Keratinocyte (primary cell): ENCODE data around the gene SSTR3. TPM values are rescaled to one million over a fixed set of nuclear protein-coding genes. Genes with fewer than 3 reads are reported as not detected.

ENCODE experiments used
- DNase-seq: peaks from one replicate; pipeline ENCODE4 v3.0.0-alpha.2; 2011; ENCODE audit warnings: low read depth, missing footprints, low spot score
- FAIRE-seq: peaks from 2 replicates; lab custom pipeline; 2011; peaks lifted over from hg19 to GRCh38; lab: Jason Lieb, UNC
- H2AFZ ChIP-seq: 2 replicates; pipeline ENCODE4 v1.6.0; 2012; ENCODE audit warnings: low read length, control low read depth, inconsistent platforms; ENCODE audit not compliant: control insufficient read depth
- H3K27ac ChIP-seq: 2 replicates; pipeline ENCODE4 v1.5.1; 2011; ENCODE audit warnings: low read length; ENCODE audit not compliant: control insufficient read depth, insufficient read depth
- H3K27me3 ChIP-seq: 3 replicates; pipeline ENCODE4 v1.6.0; 2011; ENCODE audit warnings: low read length; ENCODE audit not compliant: control insufficient read depth, insufficient read depth; ENCODE audit errors: extremely low read depth
- H3K36me3 ChIP-seq, 2 experiments: 2 replicates in 1 of 2; 3 replicates in 1 of 2; pipeline ENCODE4 v1.5.1; 2011; ENCODE audit warnings: low read length in 2 of 2, mild to moderate bottlenecking in 1 of 2; ENCODE audit not compliant: control insufficient read depth in 2 of 2, insufficient read depth in 2 of 2; ENCODE audit errors: extremely low read depth in 1 of 2
- H3K4me1 ChIP-seq: 3 replicates; pipeline ENCODE4 v1.5.1; 2011; ENCODE audit warnings: low read length; ENCODE audit not compliant: control insufficient read depth, insufficient read depth; ENCODE audit errors: extremely low read depth
- H3K4me2 ChIP-seq: 3 replicates; pipeline ENCODE4 v1.6.0; 2011; ENCODE audit warnings: low read depth, low read length; ENCODE audit not compliant: control insufficient read depth, insufficient read depth; ENCODE audit errors: extremely low read depth
- H3K4me3 ChIP-seq, 3 experiments: fragments of 200-600 bp in 1 of 3; sonication (generic) in 1 of 3; 2 replicates in 2 of 3; 3 replicates in 1 of 3; pipeline ENCODE4 v1.5.1; 2011 to 2016; ENCODE audit warnings: low read length in 3 of 3, mild to moderate bottlenecking in 3 of 3, control low read depth in 2 of 3, inconsistent platforms in 1 of 3, low read depth in 1 of 3, mixed read lengths in 1 of 3, mixed run types in 1 of 3, moderate library complexity in 1 of 3; ENCODE audit not compliant: control insufficient read depth in 2 of 3, insufficient read depth in 2 of 3; ENCODE audit errors: extremely low read depth in 1 of 3
- H3K79me2 ChIP-seq: 2 replicates; pipeline ENCODE4 v1.6.0; 2012; ENCODE audit warnings: low read length; ENCODE audit not compliant: control insufficient read depth, insufficient read depth
- H3K9ac ChIP-seq: 3 replicates; pipeline ENCODE4 v1.6.0; 2011; ENCODE audit warnings: low read length; ENCODE audit not compliant: control insufficient read depth, insufficient read depth; ENCODE audit errors: extremely low read depth
- H3K9me1 ChIP-seq: 3 replicates; pipeline ENCODE4 v1.6.0; 2011; ENCODE audit warnings: low read length; ENCODE audit not compliant: control insufficient read depth, insufficient read depth; ENCODE audit errors: extremely low read depth
- H3K9me3 ChIP-seq: 2 replicates; pipeline ENCODE4 v1.5.1; 2012; ENCODE audit warnings: low read depth, low read length; ENCODE audit not compliant: control insufficient read depth
- H4K20me1 ChIP-seq: 3 replicates; pipeline ENCODE4 v1.6.0; 2011; ENCODE audit warnings: low read length; ENCODE audit not compliant: control insufficient read depth, insufficient read depth; ENCODE audit errors: extremely low read depth
- CTCF ChIP-seq, 3 experiments: IDR thresholded peaks in 1 of 3; conservative IDR thresholded peaks in 1 of 3; optimal IDR thresholded peaks in 1 of 3; 2 replicates in 2 of 3; 3 replicates in 1 of 3; pipeline versions ENCODE3 to v1.5.1; 2011; ENCODE audit warnings: low read length in 3 of 3, mild to moderate bottlenecking in 3 of 3, moderate library complexity in 2 of 3, control low read depth in 1 of 3, inconsistent platforms in 1 of 3; ENCODE audit not compliant: insufficient read depth in 2 of 3; ENCODE audit errors: extremely low read depth in 1 of 3
- EZH2 ChIP-seq: IDR thresholded peaks from one replicate; pipeline ENCODE4 v1.6.1; 2012; ENCODE audit warnings: inconsistent platforms, mild to moderate bottlenecking, low read length, moderate library complexity
- dilution Hi-C: fragments of 300-500 bp; cut with MboI; formaldehyde crosslinking; loops from one replicate; pipeline ENCODE4 v1.7.0; 2020; ENCODE audit warnings: low sequenced_read_pairs; ENCODE audit not compliant: extremely low pct_ligation_motif_present
- polyA plus RNA-seq, 5 experiments: library from polyadenylated mRNA; depleted of rRNA in 3 of 5; stranded (reverse) in 3 of 5; stranded (forward) in 1 of 5; unstranded in 1 of 5; fragments of >200 nt; gene quantifications; 1 replicate in 1 of 5; 2 replicates in 3 of 5; 3 replicates in 1 of 5; pipeline versions ENCODE4 v1.2.1 to v1.2.3, GENCODE V29; 2011 to 2012; ENCODE audit warnings: missing spikeins in 2 of 5, low read depth in 1 of 5, low replicate concordance in 1 of 5

The SSTR3 gene
- polyA plus RNA-seq, 1 donor (not counting 4 experiments of a cell fraction or from before 2014, with no cell fraction given): not detected

DNA sequence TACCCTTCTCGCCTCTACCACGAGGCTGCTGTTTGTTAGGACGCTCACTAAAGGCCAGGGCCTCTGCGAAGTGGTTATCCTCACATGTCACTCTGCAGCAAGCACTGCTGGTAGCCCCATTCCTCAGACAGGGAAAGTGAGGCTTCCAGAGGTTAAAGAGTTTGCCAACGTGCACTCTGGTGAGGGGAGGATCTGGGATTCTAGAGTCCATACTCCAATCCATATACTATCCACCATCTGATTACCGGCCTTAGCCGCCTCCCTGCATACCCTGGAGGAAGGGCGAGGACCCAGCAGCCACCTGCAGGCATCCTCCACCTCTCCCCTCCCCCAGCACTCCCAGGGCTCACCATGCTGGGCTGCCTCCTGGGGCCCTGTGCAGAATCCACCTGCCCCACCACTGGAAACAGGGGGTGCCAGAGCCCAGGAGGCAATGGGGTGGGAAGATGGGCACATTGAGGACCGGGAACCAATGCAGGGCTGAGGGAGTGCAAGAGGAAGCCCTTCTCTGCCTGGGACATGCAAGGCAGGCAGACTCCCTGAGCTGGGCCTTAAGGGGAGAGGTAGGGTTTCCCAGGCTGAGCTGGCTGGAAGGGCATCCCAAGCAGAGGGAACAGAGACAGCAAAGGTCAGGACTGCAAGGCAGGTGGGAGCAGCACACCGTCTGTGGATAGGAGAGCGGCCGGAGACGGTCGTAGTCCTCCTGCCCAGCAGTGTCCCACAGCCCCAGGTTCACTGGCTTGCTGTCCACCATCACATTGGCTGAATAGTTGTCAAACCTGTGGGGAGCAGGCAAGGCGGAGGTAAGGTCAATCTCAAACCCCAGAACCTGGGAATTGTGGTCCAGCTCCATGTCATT, 20.1 kb upstream of the SSTR3 start:
- peaks cover 47% of the 10 kb centered on the region for H3K4me1 ChIP-seq
- no peak overlapping the region for H2AFZ ChIP-seq
- H3K79me2 ChIP-seq: peaks cover 9% of the 10 kb centered on the region
- H3K4me3 ChIP-seq: no peak overlapping the region
- H3K27ac ChIP-seq: no peak overlapping the region
- H3K27me3 ChIP-seq: no peaks in the 10 kb centered on the region
- H3K9ac ChIP-seq: no peak overlapping the region
- no peak for FAIRE-seq
- no peak overlapping the region for H3K4me2 ChIP-seq
- H3K9me1 ChIP-seq: no peaks in the 10 kb centered on the region
- peaks cover 10% of the 10 kb centered on the region for H4K20me1 ChIP-seq
- DNase-seq: no peak
- TF ChIP-seq EZH2 (no peak), CTCF (optimal IDR thresholded peaks at IDR 0.05 in 1 of 3, IDR thresholded peaks at IDR 0.05 in 1 of 3, conservative IDR thresholded peaks at IDR 0.05 in 1 of 3; ENCODE audit: extremely low read depth in 1 of 3, insufficient read depth in 2 of 3, low read length in 3 of 3) (no peak)
- H3K36me3 ChIP-seq: peaks cover 20 to 30% of the 10 kb centered on the region in 2 experiments
- dilution Hi-C loops: no loop called here
- H3K9me3 ChIP-seq: no peaks in the 10 kb centered on the region

DNA sequence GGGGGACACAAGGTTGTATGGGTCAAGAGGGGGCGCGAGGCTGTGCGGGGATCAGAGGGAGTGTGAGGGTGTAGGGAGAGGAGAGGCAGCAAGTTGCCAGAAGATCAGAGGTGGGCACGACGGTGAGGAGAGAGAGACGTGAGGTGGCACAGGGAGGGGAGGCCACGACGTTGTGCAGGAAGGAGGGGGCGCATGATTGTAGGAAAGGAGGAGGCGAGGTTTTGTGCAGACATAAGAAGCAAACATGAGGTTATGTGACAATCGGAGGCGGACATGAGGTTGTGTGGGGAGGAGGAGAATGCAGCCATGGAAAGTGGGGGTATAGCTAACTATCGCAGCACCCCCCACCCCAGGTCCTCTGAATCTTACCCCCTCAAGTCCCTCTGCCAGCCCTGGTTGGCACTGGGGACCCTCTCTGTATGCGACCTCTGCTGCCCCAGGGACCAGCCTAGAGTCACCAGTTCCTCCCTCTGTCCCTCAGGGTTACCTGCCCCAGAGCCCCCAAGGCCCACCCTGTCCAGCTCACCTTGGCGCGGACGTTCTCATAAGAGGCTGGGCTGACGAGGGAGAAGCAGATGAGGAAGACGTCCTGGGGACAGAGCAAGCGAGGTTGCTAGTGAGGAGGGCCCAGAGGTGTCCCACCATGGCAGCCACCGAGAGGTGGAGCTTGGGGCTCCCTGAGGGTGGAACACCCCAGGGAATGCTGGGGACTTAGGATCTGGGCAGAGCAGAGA, 19.3 kb upstream of the SSTR3 start:
- no peak for FAIRE-seq
- no peak overlapping the region for H3K27ac ChIP-seq
- peaks cover 20 to 31% of the 10 kb centered on the region in 2 experiments for H3K36me3 ChIP-seq
- dilution Hi-C loops: no loop called here
- no peaks in the 10 kb centered on the region for H3K9me1 ChIP-seq
- H3K4me3 ChIP-seq: no peak overlapping the region
- peaks cover 10% of the 10 kb centered on the region for H4K20me1 ChIP-seq
- H3K9ac ChIP-seq: no peak overlapping the region
- H3K79me2 ChIP-seq: peaks cover 9% of the 10 kb centered on the region
- TF ChIP-seq EZH2: no peak
- no peak for TF ChIP-seq CTCF (optimal IDR thresholded peaks at IDR 0.05 in 1 of 3, IDR thresholded peaks at IDR 0.05 in 1 of 3, conservative IDR thresholded peaks at IDR 0.05 in 1 of 3; ENCODE audit: extremely low read depth in 1 of 3, insufficient read depth in 2 of 3, low read length in 3 of 3)
- H3K4me2 ChIP-seq: no peak overlapping the region
- H2AFZ ChIP-seq: no peak overlapping the region
- no peaks in the 10 kb centered on the region for H3K9me3 ChIP-seq
- DNase-seq: no peak
- no peaks in the 10 kb centered on the region for H3K27me3 ChIP-seq
- peaks cover 47% of the 10 kb centered on the region for H3K4me1 ChIP-seq
